Breast epithelium (tissue), 4 donors: ENCODE results near the gene PFAS. TPM values are rescaled to one million over a fixed set of nuclear protein-coding genes. Genes with fewer than 3 reads are reported as not detected.

Experiments used
- DNase-seq, 2 donors: peaks; one replicate each; pipeline ENCODE4 v3.0.0-alpha.2; 2019; ENCODE audit warnings: low spot score in 2 of 2
- H3K27ac ChIP-seq, 2 donors: fragments of 200-600 bp; sonication (generic) in 1 of 2; one replicate each; pipeline ENCODE4 v1.5.1; 2016 to 2019; ENCODE audit warnings: mild to moderate bottlenecking in 1 of 2
- H3K27me3 ChIP-seq, 2 donors: fragments of 200-600 bp; sonication (generic) in 1 of 2; one replicate each; pipeline versions ENCODE4 v1.5.1 to v1.6.0; 2017 to 2019; ENCODE audit warnings: control low read depth in 1 of 2, mild to moderate bottlenecking in 1 of 2
- H3K36me3 ChIP-seq: fragments of 200-600 bp; one replicate; pipeline ENCODE4 v1.5.1; 2019
- H3K4me1 ChIP-seq, 2 donors: fragments of 200-600 bp; sonication (generic); one replicate each; pipeline ENCODE4 v1.5.1; 2016 to 2019; ENCODE audit warnings: control low read depth in 1 of 2
- H3K4me3 ChIP-seq, 3 donors: fragments of 200-600 bp; sonication (generic); 1 replicate in 2 of 3; 2 replicates in 1 of 3; pipeline ENCODE4 v1.5.1; 2016 to 2019; ENCODE audit warnings: mild to moderate bottlenecking in 3 of 3, moderate library complexity in 2 of 3
- H3K9me3 ChIP-seq, 2 donors: fragments of 200-600 bp; sonication (generic) in 1 of 2; one replicate each; pipeline ENCODE4 v1.5.1; 2016 to 2019; ENCODE audit warnings: control low read depth in 1 of 2
- CTCF ChIP-seq, 3 donors: fragments of 450-650 bp; IDR thresholded peaks; one replicate each; pipeline ENCODE4 v1.5.1; 2016 to 2017; ENCODE audit warnings: antibody characterized with exemption in 3 of 3, mild to moderate bottlenecking in 3 of 3, moderate library complexity in 3 of 3
- POLR2A ChIP-seq: fragments of 450-650 bp; IDR thresholded peaks from one replicate; pipeline ENCODE4 v1.6.1; 2016; ENCODE audit warnings: antibody characterized with exemption, mild to moderate bottlenecking, moderate library complexity
- POLR2AphosphoS5 ChIP-seq, 3 donors: sonication (generic); formaldehyde crosslinking; IDR thresholded peaks; one replicate each; pipeline ENCODE4 v1.6.1; 2017; ENCODE audit warnings: antibody characterized with exemption in 3 of 3
- intact Hi-C: fragments of 100-400 bp; cut with DNase I; formaldehyde crosslinking; loops from one replicate; pipeline ENCODE4 v1.15.1; 2023; ENCODE audit warnings: low total_unique reads
- total RNA-seq, 3 donors: library from RNA; depleted of rRNA; stranded (reverse); fragments of >200 nt; gene quantifications; one replicate each; pipeline ENCODE4 v1.1.0, GENCODE V29; 2016

PFAS gene
- total RNA-seq, 3 donors from 2014 or later, result 10.2 to 23.6 (median 18.7) TPM

- Histone ChIP-seq H3K36me3 (no peaks in the 10 kb centered on the region), H3K4me3 (no peak overlapping the region), H3K9me3 (no peaks in the 10 kb centered on the region), H3K4me1 (no peaks in the 10 kb centered on the region), H3K27ac (no peak overlapping the region), H3K27me3 (no peaks in the 10 kb centered on the region)
- no peak for DNase-seq
- TF ChIP-seq POLR2A (no peak), POLR2AphosphoS5 (IDR thresholded peaks at IDR 0.05) (no peak), CTCF (IDR thresholded peaks at IDR 0.05) (no peak)
- intact Hi-C loops, result loop anchor here (5.0 kb wide), 1 partner anchor 38 kb away; no protein-coding TSS in a partner anchor
Observed at GRCh38 chr17:8224891-8225812, 23.9 kb upstream of the PFAS start.

GRCh38 chr17:8225813-8226535 lies 23.1 kb upstream of the PFAS start:
- intact Hi-C loops, result no loop called here
- H3K36me3 ChIP-seq, result no peaks in the 10 kb centered on the region
- no peak for DNase-seq
- H3K9me3 ChIP-seq, result no peaks in the 10 kb centered on the region
- peak overlapping the region in 2 of 3 donors; percentile 16 to 42 for H3K4me3 ChIP-seq
- no peak for TF ChIP-seq CTCF (IDR thresholded peaks at IDR 0.05)
- TF ChIP-seq POLR2A, result no peak
- TF ChIP-seq POLR2AphosphoS5 (IDR thresholded peaks at IDR 0.05), result no peak
- H3K27ac ChIP-seq, result peak overlapping the region; percentile 44 to 65
- no peaks in the 10 kb centered on the region for H3K27me3 ChIP-seq
- no peaks in the 10 kb centered on the region for H3K4me1 ChIP-seq

GRCh38 chr17:8226536-8227237 lies 22.4 kb upstream of the PFAS start:
- DNase-seq, result peak; percentile 48 to 77
- peak overlapping the region; percentile 44 to 65 for H3K27ac ChIP-seq
- H3K4me3 ChIP-seq, result peak overlapping the region; percentile 16 to 42 (median 20)
- no peaks in the 10 kb centered on the region for H3K4me1 ChIP-seq
- peaks cover 4% of the 10 kb centered on the region for H3K36me3 ChIP-seq
- intact Hi-C loops, result no loop called here
- TF ChIP-seq POLR2AphosphoS5 (IDR thresholded peaks at IDR 0.05), result peak; percentile 44 to 68 (median 55)
- no peak for TF ChIP-seq POLR2A
- no peak for TF ChIP-seq CTCF (IDR thresholded peaks at IDR 0.05)
- H3K9me3 ChIP-seq, result no peaks in the 10 kb centered on the region
- no peaks in the 10 kb centered on the region for H3K27me3 ChIP-seq

GRCh38 chr17:8227238-8227581 lies 21.9 kb upstream of the PFAS start:
- DNase-seq, result no peak
- Histone ChIP-seq H3K27me3 (no peaks in the 10 kb centered on the region), H3K36me3 (peaks cover 7% of the 10 kb centered on the region), H3K27ac (peak overlapping the region; percentile 44 to 65), H3K9me3 (no peaks in the 10 kb centered on the region), H3K4me1 (no peaks in the 10 kb centered on the region), H3K4me3 (peak overlapping the region in 2 of 3 donors; percentile 16 to 42)
- intact Hi-C loops, result no loop called here
- TF ChIP-seq POLR2A, result no peak
- TF ChIP-seq POLR2AphosphoS5 (IDR thresholded peaks at IDR 0.05), result no peak
- no peak for TF ChIP-seq CTCF (IDR thresholded peaks at IDR 0.05)
